Tibial nerve (tissue), 4 donors: ENCODE measurements around the gene FAM50A. TPM values are rescaled to one million over a fixed set of nuclear protein-coding genes. Genes with fewer than 3 reads are reported as not detected.

ENCODE experiments used
- DNase-seq, 2 donors: peaks; one replicate each; pipeline ENCODE4 v3.0.0-alpha.2; 2019; ENCODE audit warnings: low spot score in 2 of 2
- H3K27ac ChIP-seq, 4 donors: fragments of 200-600 bp; sonication (generic) in 3 of 4; one replicate each; pipeline ENCODE4 v1.5.1; 2017 to 2019; ENCODE audit warnings: mild to moderate bottlenecking in 1 of 4
- H3K27me3 ChIP-seq, 2 donors: fragments of 200-600 bp; sonication (generic) in 1 of 2; one replicate each; pipeline versions ENCODE4 v1.5.1 to v1.6.0; 2017 to 2019
- H3K36me3 ChIP-seq, 3 donors: fragments of 200-600 bp; sonication (generic); one replicate each; pipeline ENCODE4 v1.5.1; 2018 to 2019
- H3K4me1 ChIP-seq, 4 donors: fragments of 200-600 bp; sonication (generic) in 3 of 4; one replicate each; pipeline ENCODE4 v1.5.1; 2017 to 2019
- H3K4me3 ChIP-seq, 4 donors: fragments of 200-600 bp; sonication (generic) in 3 of 4; one replicate each; pipeline ENCODE4 v1.5.1; 2017 to 2019; ENCODE audit warnings: mild to moderate bottlenecking in 1 of 4, moderate library complexity in 1 of 4
- H3K9me3 ChIP-seq, 4 donors: fragments of 200-600 bp; sonication (generic) in 3 of 4; one replicate each; pipeline ENCODE4 v1.5.1; 2017 to 2019
- EP300 ChIP-seq, 2 donors: sonication (generic); formaldehyde crosslinking; IDR thresholded peaks; one replicate each; pipeline ENCODE4 v1.6.1; 2017; ENCODE audit warnings: antibody characterized with exemption in 2 of 2, mild to moderate bottlenecking in 1 of 2
- POLR2A ChIP-seq, 2 donors: fragments of 450-650 bp; IDR thresholded peaks; one replicate each; pipeline ENCODE4 v1.6.1; 2017; ENCODE audit warnings: antibody characterized with exemption in 2 of 2, mild to moderate bottlenecking in 2 of 2, moderate library complexity in 2 of 2
- WGBS, 2 donors: methylation state at CpG; one replicate each; pipeline ENCODE4 v1.1.5; 2018; 5-methylcytosine and 5-hydroxymethylcytosine counted together
- total RNA-seq, 4 donors: library from RNA; depleted of rRNA; stranded (reverse); fragments of >200 nt; gene quantifications; one replicate each; pipeline ENCODE4 v1.1.0, GENCODE V29; 2016
- TF ChIP-seq, protein P1 (sequence below), 5 experiments: fragments of 200-600 bp in 3 of 5; fragments of 450-650 bp in 2 of 5; sonication (generic) in 3 of 5; IDR thresholded peaks; one replicate each; pipeline ENCODE4 v1.5.1; 2016 to 2019; ENCODE audit warnings: antibody characterized with exemption in 5 of 5, mild to moderate bottlenecking in 3 of 5, moderate library complexity in 2 of 5

FAM50A gene
- total RNA-seq, 4 donors from 2014 or later, result 47.5 to 90.6 (median 63.0) TPM

DNA sequence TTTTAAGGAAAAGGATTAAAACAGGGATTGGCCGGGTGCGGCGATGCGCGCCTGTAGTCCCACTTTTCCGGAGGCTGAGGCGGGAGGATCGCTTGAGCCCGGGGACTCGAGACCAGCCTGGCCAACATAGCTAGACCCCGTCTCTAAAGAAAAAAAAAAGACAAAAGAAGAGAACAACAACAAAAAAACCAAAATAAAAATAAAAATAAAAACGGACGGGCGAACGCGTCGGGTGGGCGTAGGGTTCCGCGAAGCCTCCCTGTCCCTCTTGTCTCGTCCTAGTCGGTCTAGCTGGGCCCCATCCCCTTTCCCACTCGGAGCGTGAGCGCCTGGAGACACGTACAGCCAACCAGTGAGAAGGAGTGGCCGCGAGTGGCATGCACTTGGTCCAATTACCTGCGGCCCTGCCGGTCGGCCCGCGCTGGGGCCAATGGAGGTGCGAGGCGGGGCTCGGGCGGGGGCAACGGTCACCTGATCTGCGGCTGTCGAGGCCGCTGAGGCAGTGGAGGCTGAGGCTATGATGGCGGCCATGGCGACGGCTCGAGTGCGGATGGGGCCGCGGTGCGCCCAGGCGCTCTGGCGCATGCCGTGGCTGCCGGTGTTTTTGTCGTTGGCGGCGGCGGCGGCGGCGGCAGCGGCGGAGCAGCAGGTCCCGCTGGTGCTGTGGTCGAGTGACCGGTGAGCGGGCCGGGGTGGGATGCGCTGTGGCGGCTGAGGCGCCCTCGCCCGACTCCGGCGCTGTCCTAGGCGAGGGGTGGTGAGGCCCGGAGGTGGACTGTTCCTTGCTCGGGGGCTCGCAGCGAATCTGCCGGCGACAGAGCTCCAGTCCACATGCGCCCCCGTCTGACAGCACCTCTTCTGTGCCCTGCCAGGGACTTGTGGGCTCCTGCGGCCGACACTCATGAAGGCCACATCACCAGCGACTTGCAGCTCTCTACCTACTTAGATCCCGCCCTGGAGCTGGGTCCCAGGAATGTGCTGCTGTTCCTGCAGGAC lies 15.5 kb upstream of the FAM50A start, which contains the start of gene ATP6AP1:
Gene ATP6AP1 (plus strand): TSS at position 502 of the 996 bp plus-strand sequence. CDS start 16 bp downstream, at position 518.
- DNase-seq, result peak; percentile 84 to 86
- TF ChIP-seq, protein P1, sequence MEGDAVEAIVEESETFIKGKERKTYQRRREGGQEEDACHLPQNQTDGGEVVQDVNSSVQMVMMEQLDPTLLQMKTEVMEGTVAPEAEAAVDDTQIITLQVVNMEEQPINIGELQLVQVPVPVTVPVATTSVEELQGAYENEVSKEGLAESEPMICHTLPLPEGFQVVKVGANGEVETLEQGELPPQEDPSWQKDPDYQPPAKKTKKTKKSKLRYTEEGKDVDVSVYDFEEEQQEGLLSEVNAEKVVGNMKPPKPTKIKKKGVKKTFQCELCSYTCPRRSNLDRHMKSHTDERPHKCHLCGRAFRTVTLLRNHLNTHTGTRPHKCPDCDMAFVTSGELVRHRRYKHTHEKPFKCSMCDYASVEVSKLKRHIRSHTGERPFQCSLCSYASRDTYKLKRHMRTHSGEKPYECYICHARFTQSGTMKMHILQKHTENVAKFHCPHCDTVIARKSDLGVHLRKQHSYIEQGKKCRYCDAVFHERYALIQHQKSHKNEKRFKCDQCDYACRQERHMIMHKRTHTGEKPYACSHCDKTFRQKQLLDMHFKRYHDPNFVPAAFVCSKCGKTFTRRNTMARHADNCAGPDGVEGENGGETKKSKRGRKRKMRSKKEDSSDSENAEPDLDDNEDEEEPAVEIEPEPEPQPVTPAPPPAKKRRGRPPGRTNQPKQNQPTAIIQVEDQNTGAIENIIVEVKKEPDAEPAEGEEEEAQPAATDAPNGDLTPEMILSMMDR (IDR thresholded peaks at IDR 0.05), result peak in 1 of 5 experiments; percentile 32
- TF ChIP-seq EP300 (IDR thresholded peaks at IDR 0.05) (peak in 1 of 2 donors; percentile 89), POLR2A (IDR thresholded peaks at IDR 0.05) (peak in 1 of 2 donors; percentile 84)
- Histone ChIP-seq H3K27ac (peak within 1 kb of the TSS; percentile 79 to 94 (median 86)), H3K4me1 (peaks cover 0 to 23% (median 0%) of the 10 kb centered on the region in 4 donors), H3K27me3 (no peaks in the 10 kb centered on the region), H3K36me3 (peaks cover 0 to 19% (median 0%) of the 10 kb centered on the region in 3 donors), H3K4me3 (peak within 1 kb of the TSS; percentile 60 to 85 (median 66)), H3K9me3 (no peaks in the 10 kb centered on the region)
- 24 to 48% methylated on average over 29 to 82 of the region's 87 CpGs for WGBS, 2 donors

- Histone ChIP-seq H3K36me3 (peaks cover 0 to 31% (median 0%) of the 10 kb centered on the region in 3 donors), H3K9me3 (no peaks in the 10 kb centered on the region), H3K4me1 (peaks cover 0 to 23% (median 0%) of the 10 kb centered on the region in 4 donors), H3K27ac (peak overlapping the region in 2 of 4 donors; percentile 89 to 94), H3K27me3 (no peaks in the 10 kb centered on the region), H3K4me3 (peak overlapping the region in 2 of 4 donors; percentile 66 to 85)
- TF ChIP-seq POLR2A (IDR thresholded peaks at IDR 0.05), result no peak
- TF ChIP-seq EP300 (IDR thresholded peaks at IDR 0.05), result no peak
- TF ChIP-seq, protein P1 (IDR thresholded peaks at IDR 0.05), result no peak
- 67 to 78% methylated on average over 2 of the region's 2 CpGs for WGBS, 2 donors
- DNase-seq, result no peak
These were observed 14.2 kb upstream of the FAM50A start for GRCh38 chrX:154429711-154430110.

- no peak for DNase-seq
These were observed 13.5 kb upstream of the FAM50A start for GRCh38 chrX:154430479-154430878.

GRCh38 chrX:154430916-154431315 lies 13.0 kb upstream of the FAM50A start:
- Histone ChIP-seq H3K27me3 (no peaks in the 10 kb centered on the region), H3K27ac (peak overlapping the region in 2 of 4 donors; percentile 59), H3K4me3 (no peak overlapping the region), H3K36me3 (peaks cover 0 to 40% (median 0%) of the 10 kb centered on the region in 3 donors), H3K4me1 (peaks cover 0 to 23% (median 0%) of the 10 kb centered on the region in 4 donors), H3K9me3 (no peaks in the 10 kb centered on the region)
- TF ChIP-seq EP300 (IDR thresholded peaks at IDR 0.05) (no peak), POLR2A (IDR thresholded peaks at IDR 0.05) (no peak)
- TF ChIP-seq, protein P1 (IDR thresholded peaks at IDR 0.05), result no peak
- DNase-seq, result no peak
- WGBS, 2 donors, result 57 to 61% methylated on average over 7 of the region's 7 CpGs

More at GRCh38 chrX:154430479-154430878, 13.5 kb upstream of the FAM50A start:
- Histone ChIP-seq H3K4me1 (peaks cover 0 to 23% (median 0%) of the 10 kb centered on the region in 4 donors), H3K9me3 (no peaks in the 10 kb centered on the region), H3K27me3 (no peaks in the 10 kb centered on the region), H3K4me3 (no peak overlapping the region), H3K36me3 (peaks cover 0 to 39% (median 0%) of the 10 kb centered on the region in 3 donors), H3K27ac (peak overlapping the region in 2 of 4 donors; percentile 59)
- 66 to 83% methylated on average over 6 of the region's 6 CpGs for WGBS, 2 donors
- TF ChIP-seq EP300 (IDR thresholded peaks at IDR 0.05) (no peak), POLR2A (IDR thresholded peaks at IDR 0.05) (no peak)
- TF ChIP-seq, protein P1 (IDR thresholded peaks at IDR 0.05), result no peak
